HG03571 (cell line): ENCODE data around the gene STON1.
"Not testable (repeated sequence)": the region's sequence is repeated elsewhere in the genome, so short reads cannot be mapped to it uniquely, and the experiment has no call there.

Experiments
- ATAC-seq: cut with Tn5 transposase; IDR thresholded peaks from one replicate; pipeline ENCODE4 v1.9.1; 2021; ENCODE audit not compliant: unreplicated experiment

Gene STON1

GRCh38 chr2:48568547-48568946 lies 38.6 kb downstream of the STON1 start:
- ATAC-seq, result no peak

- no peak for ATAC-seq
Measured at GRCh38 chr2:48569433-48569832, 39.5 kb downstream of the STON1 start.

- no peak for ATAC-seq
Measured at GRCh38 chr2:48572816-48573215, 42.9 kb downstream of the STON1 start.

- no peak for ATAC-seq
Measured at GRCh38 chr2:48574353-48575287, 44.7 kb downstream of the STON1 start.

GRCh38 chr2:48578313-48578712 lies 48.4 kb downstream of the STON1 start:
- ATAC-seq, result no peak

GRCh38 chr2:48583961-48584360 lies 54.0 kb downstream of the STON1 start:
- ATAC-seq, result no peak

GRCh38 chr2:48584551-48584950 lies 54.6 kb downstream of the STON1 start:
- no peak for ATAC-seq

- ATAC-seq, result no peak
Measured at GRCh38 chr2:48586433-48586832, 56.5 kb downstream of the STON1 start.

GRCh38 chr2:48587560-48587959 lies 57.6 kb downstream of the STON1 start:
- no peak for ATAC-seq

GRCh38 chr2:48587961-48588360 lies 58.0 kb downstream of the STON1 start:
- no peak for ATAC-seq

- ATAC-seq, result no peak
Measured at GRCh38 chr2:48588745-48589144, 58.8 kb downstream of the STON1 start.

- no peak for ATAC-seq
Measured at GRCh38 chr2:48589170-48589767, 59.3 kb downstream of the STON1 start.

GRCh38 chr2:48590017-48590416 lies 60.1 kb downstream of the STON1 start:
- ATAC-seq, result no peak

- no peak for ATAC-seq
Measured at GRCh38 chr2:48592067-48592466, 62.1 kb downstream of the STON1 start.

- ATAC-seq, result not testable (repeated sequence)
Measured at GRCh38 chr2:48596751-48597150, 66.8 kb downstream of the STON1 start.

- no peak for ATAC-seq
Measured at GRCh38 chr2:48597492-48597891, 67.5 kb downstream of the STON1 start.

- no peak for ATAC-seq
Measured at GRCh38 chr2:48600204-48600813, 70.4 kb downstream of the STON1 start.

- ATAC-seq, result no peak
Measured at GRCh38 chr2:48600917-48601316, 71.0 kb downstream of the STON1 start.

- no peak for ATAC-seq
Measured at GRCh38 chr2:48601349-48601748, 71.4 kb downstream of the STON1 start.

- ATAC-seq, result no peak
Measured at GRCh38 chr2:48605482-48606175, 75.7 kb downstream of the STON1 start.

GRCh38 chr2:48607307-48608014 lies 77.5 kb downstream of the STON1 start:
- no peak for ATAC-seq
